ENCODE measurements around the gene NKX2-3. TPM values are rescaled to one million over a fixed set of nuclear protein-coding genes. Genes with fewer than 3 reads are reported as not detected.
A peak's percentile ranks its signal among the peaks of the same experiment; 100 is the strongest.

The NKX2-3 gene
- total and polyA plus RNA-seq, 2 experiments from 2014 or later, result 0.17 TPM; not detected in 1

DNA sequence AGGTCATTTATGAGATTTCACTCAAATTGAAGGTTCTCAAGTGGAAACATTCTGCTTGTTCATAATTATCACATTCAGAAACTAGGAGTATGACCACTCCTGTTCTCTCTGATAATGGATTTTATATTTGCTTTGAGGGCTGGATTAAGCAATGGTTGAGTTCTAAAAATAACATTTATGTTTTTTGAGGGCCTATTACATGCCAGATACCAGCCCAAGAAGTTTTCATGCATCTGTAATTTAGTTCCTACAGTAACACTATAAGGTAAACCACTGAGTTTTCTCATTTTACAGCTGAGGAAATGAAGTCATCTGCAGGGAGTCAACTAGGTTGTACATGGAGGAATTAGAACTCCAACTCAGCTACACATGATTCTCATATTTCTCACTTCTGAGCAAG lies 25.5 kb upstream of the NKX2-3 start:
- Histone ChIP-seq H3K27ac (no peak overlapping the region), H4K20me1 (ENCODE audit: insufficient read depth, poor library complexity, severe bottlenecking) (no peaks in the 10 kb centered on the region), H3K9me3 (ENCODE audit: low read depth) (no peaks in the 10 kb centered on the region), H3K4me3 (no peak overlapping the region), H2AFZ (no peak overlapping the region), H3K4me1 (ENCODE audit: insufficient read depth) (no peaks in the 10 kb centered on the region), H3K4me2 (no peak overlapping the region), H3K27me3 (peaks cover 70% of the 10 kb centered on the region), H3K9me2 (replicated peaks; ENCODE audit: insufficient read depth) (no peaks in the 10 kb centered on the region), H3K36me3 (replicated peaks; ENCODE audit: insufficient read depth, low read depth) (no peaks in the 10 kb centered on the region), H3K79me2 (no peaks in the 10 kb centered on the region)
- TF ChIP-seq EZH2 (IDR thresholded peaks at IDR 0.05; ENCODE audit: borderline replicate concordance) (no peak), EZH2phosphoT487 (IDR thresholded peaks at IDR 0.05; ENCODE audit: low read depth, severe bottlenecking, unreplicated experiment) (no peak)
- TF ChIP-seq, protein P1, sequence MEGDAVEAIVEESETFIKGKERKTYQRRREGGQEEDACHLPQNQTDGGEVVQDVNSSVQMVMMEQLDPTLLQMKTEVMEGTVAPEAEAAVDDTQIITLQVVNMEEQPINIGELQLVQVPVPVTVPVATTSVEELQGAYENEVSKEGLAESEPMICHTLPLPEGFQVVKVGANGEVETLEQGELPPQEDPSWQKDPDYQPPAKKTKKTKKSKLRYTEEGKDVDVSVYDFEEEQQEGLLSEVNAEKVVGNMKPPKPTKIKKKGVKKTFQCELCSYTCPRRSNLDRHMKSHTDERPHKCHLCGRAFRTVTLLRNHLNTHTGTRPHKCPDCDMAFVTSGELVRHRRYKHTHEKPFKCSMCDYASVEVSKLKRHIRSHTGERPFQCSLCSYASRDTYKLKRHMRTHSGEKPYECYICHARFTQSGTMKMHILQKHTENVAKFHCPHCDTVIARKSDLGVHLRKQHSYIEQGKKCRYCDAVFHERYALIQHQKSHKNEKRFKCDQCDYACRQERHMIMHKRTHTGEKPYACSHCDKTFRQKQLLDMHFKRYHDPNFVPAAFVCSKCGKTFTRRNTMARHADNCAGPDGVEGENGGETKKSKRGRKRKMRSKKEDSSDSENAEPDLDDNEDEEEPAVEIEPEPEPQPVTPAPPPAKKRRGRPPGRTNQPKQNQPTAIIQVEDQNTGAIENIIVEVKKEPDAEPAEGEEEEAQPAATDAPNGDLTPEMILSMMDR (IDR thresholded peaks at IDR 0.05; ENCODE audit: poor library complexity), result no peak
- DNase-seq (ENCODE audit: low spot score), result no peak

DNA sequence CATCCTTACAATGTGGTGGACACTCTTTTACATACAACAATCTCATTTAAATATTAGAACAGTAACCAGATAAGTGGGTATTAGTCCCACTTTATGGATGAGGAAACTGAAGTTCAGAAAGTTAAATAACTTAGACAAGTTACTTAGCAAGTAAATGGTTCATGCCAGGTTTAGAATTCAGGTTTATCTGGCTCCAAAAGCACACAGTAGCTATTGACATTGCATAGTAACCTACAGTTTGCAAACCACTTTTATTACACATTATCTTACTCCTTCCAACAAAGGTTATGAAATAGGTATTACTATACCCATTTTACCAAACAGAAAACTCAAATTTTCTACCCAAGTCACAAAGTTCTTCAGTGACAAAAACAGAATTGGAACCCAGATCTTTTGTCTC lies 19.7 kb upstream of the NKX2-3 start:
- no peak for TF ChIP-seq EZH2phosphoT487 (IDR thresholded peaks at IDR 0.05; ENCODE audit: low read depth, severe bottlenecking, unreplicated experiment)
- no peak for TF ChIP-seq EZH2 (IDR thresholded peaks at IDR 0.05; ENCODE audit: borderline replicate concordance)
- Histone ChIP-seq H2AFZ (no peak overlapping the region), H4K20me1 (ENCODE audit: insufficient read depth, poor library complexity, severe bottlenecking) (no peaks in the 10 kb centered on the region), H3K79me2 (no peaks in the 10 kb centered on the region), H3K4me3 (no peak overlapping the region), H3K4me2 (no peak overlapping the region), H3K9me2 (replicated peaks; ENCODE audit: insufficient read depth) (no peaks in the 10 kb centered on the region), H3K27me3 (peaks cover 77% of the 10 kb centered on the region), H3K9me3 (ENCODE audit: low read depth) (no peaks in the 10 kb centered on the region), H3K27ac (no peak overlapping the region), H3K36me3 (replicated peaks; ENCODE audit: insufficient read depth, low read depth) (no peaks in the 10 kb centered on the region), H3K4me1 (ENCODE audit: insufficient read depth) (no peaks in the 10 kb centered on the region)
- no peak for DNase-seq (ENCODE audit: low spot score)

DNA sequence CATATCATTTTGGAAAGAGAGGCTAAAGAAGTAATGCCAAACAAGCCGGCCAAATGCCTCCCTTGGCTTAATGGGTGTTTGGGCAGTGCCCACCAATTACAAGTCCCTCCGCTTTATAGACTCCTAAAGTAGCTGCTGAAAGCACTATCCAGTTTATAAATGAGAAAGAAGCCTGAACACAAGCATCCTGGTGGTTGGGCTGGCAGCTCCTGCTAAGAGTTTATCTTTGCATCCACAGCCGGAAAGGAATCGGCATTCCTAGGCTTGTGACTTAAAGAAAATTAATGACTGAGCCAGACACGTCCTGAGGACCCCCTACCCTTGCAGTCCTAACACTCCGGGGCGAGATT lies 13.1 kb upstream of the NKX2-3 start:
- peak overlapping the region; percentile 72 for H3K4me2 ChIP-seq
- no peak overlapping the region for H3K4me3 ChIP-seq
- DNase-seq (ENCODE audit: low spot score), result no peak
- H3K27ac ChIP-seq, result no peak overlapping the region
- H3K27me3 ChIP-seq, result peaks cover 90% of the 10 kb centered on the region
- H3K9me3 ChIP-seq (ENCODE audit: low read depth), result no peaks in the 10 kb centered on the region
- H2AFZ ChIP-seq, result no peak overlapping the region
- H3K79me2 ChIP-seq, result no peaks in the 10 kb centered on the region
- H3K4me1 ChIP-seq (ENCODE audit: insufficient read depth), result peaks cover 24% of the 10 kb centered on the region
- no peak for TF ChIP-seq EZH2 (IDR thresholded peaks at IDR 0.05; ENCODE audit: borderline replicate concordance)
- WGBS (ENCODE audit: low lambda C conversion rate, missing lambda C conversion rate), result 11% methylated on average over 7 of the region's 7 CpGs
- no peaks in the 10 kb centered on the region for H3K9me2 ChIP-seq (replicated peaks; ENCODE audit: insufficient read depth)
- H3K36me3 ChIP-seq (replicated peaks; ENCODE audit: insufficient read depth, low read depth), result no peaks in the 10 kb centered on the region
- no peaks in the 10 kb centered on the region for H4K20me1 ChIP-seq (ENCODE audit: insufficient read depth, poor library complexity, severe bottlenecking)

DNA sequence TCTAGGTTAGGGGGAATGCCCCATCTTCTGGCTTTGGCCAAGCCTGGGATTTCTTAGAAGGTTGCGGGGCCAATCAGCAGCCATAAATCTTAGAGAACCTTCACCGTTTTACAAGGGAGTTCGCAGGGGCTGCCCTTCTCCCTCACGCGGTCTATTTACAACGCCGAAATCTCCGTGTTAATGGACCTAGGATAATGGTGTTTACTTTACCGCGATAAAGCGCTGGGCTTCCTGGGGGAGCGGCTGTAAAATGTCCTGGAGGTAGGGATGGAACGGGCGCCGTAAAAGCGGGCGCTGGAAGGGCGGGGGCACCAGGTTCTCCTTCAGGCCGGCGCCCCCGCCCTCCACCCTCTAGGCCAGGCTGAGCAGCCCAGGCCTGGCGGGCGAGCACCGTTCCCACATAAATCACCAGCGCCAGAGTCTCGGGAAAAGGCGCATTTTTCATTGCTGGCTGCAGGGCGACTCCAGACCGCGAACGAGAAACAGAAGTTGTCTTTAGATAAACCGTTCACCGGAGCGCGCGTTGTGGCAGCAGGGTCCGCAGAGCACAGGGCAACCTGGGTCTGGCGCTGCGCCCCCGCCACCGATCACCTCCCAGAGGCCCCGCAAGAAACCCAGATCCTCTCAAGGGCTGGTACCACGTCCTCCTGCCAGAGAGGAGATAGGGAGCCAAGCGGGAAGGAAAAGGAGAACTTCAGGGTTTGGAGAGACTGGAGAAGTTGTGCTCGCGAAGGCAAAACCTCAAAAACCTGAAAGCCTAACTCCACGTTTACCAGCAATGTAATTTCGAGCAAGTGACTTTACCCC lies 12.5 kb upstream of the NKX2-3 start:
- no peaks in the 10 kb centered on the region for H3K36me3 ChIP-seq (replicated peaks; ENCODE audit: insufficient read depth, low read depth)
- TF ChIP-seq, protein P1 (IDR thresholded peaks at IDR 0.05; ENCODE audit: poor library complexity), result no peak
- peak; percentile 36 for TF ChIP-seq EZH2 (IDR thresholded peaks at IDR 0.05; ENCODE audit: borderline replicate concordance)
- peak; percentile 53 for TF ChIP-seq EZH2phosphoT487 (IDR thresholded peaks at IDR 0.05; ENCODE audit: low read depth, severe bottlenecking, unreplicated experiment)
- no peak overlapping the region for H2AFZ ChIP-seq
- 3% methylated on average over 48 of the region's 48 CpGs for WGBS (ENCODE audit: low lambda C conversion rate, missing lambda C conversion rate)
- no peak overlapping the region for H3K27ac ChIP-seq
- H3K4me2 ChIP-seq, result peak overlapping the region; percentile 72
- no peaks in the 10 kb centered on the region for H4K20me1 ChIP-seq (ENCODE audit: insufficient read depth, poor library complexity, severe bottlenecking)
- H3K79me2 ChIP-seq, result no peaks in the 10 kb centered on the region
- H3K4me3 ChIP-seq, result no peak overlapping the region
- H3K9me3 ChIP-seq (ENCODE audit: low read depth), result no peaks in the 10 kb centered on the region
- no peaks in the 10 kb centered on the region for H3K9me2 ChIP-seq (replicated peaks; ENCODE audit: insufficient read depth)
- H3K4me1 ChIP-seq (ENCODE audit: insufficient read depth), result peaks cover 24% of the 10 kb centered on the region
- peaks cover 90% of the 10 kb centered on the region for H3K27me3 ChIP-seq
- peak; percentile 56 for DNase-seq (ENCODE audit: low spot score)
